ENCODE results near the gene NDUFB8. TPM values are rescaled to one million over a fixed set of nuclear protein-coding genes. Genes with fewer than 3 reads are reported as not detected.

The NDUFB8 gene
- total RNA-seq, 1 donor = 98.9 TPM

DNA sequence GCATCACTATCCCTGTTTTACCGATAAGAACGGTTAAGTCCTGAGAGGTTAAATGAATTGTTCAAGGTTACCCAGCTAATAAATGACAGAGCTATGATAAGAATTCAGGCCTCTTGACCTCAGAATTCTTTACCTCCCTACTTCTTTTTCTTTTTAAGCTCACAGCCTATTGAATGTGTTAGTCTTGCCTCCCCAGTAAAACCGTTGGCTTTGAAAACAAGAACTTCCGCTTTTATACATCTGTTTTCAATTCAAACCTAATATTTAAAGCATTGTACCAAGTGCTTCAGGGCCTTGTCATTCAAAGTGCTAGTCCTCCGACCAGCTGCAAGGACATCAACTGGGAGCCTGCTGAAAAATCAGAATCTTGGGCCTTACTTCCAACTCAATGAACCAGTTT, 25.6 kb downstream of the NDUFB8 start:
- TF ChIP-seq, protein P1, sequence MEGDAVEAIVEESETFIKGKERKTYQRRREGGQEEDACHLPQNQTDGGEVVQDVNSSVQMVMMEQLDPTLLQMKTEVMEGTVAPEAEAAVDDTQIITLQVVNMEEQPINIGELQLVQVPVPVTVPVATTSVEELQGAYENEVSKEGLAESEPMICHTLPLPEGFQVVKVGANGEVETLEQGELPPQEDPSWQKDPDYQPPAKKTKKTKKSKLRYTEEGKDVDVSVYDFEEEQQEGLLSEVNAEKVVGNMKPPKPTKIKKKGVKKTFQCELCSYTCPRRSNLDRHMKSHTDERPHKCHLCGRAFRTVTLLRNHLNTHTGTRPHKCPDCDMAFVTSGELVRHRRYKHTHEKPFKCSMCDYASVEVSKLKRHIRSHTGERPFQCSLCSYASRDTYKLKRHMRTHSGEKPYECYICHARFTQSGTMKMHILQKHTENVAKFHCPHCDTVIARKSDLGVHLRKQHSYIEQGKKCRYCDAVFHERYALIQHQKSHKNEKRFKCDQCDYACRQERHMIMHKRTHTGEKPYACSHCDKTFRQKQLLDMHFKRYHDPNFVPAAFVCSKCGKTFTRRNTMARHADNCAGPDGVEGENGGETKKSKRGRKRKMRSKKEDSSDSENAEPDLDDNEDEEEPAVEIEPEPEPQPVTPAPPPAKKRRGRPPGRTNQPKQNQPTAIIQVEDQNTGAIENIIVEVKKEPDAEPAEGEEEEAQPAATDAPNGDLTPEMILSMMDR (IDR thresholded peaks at IDR 0.05; ENCODE audit: insufficient read depth, low read length) = no peak
- DNase-seq (ENCODE audit: low read depth) = peak; percentile 56
- H3K4me3 ChIP-seq (ENCODE audit: low read depth, low read length) = no peak overlapping the region

DNA sequence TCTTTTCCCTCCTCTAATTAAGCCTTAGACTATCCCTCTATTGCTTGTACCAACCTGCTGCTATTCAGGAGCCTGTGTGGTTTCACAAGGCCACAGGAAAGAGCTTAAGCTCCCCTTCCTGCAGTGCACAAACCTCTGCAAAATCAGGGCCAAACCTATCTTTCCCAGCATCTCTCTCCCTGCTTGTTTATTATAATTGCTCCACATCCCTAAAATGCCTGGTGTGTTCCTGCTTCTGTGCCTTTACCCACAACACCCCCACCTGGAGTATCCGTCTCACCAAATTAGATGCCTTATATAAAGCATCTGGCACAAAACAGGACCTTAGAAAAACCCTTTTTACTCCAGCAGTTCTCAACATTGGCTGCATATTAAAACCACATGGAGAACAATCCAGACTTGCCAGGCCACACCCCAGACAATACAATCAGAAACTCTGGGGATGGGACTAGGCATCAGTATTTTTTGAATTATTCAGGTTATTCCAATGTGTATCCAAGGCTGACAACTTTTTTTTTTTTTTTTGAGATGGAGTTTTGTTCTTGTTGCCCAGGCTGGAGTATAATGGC, 26.7 kb downstream of the NDUFB8 start:
- TF ChIP-seq, protein P1 (IDR thresholded peaks at IDR 0.05; ENCODE audit: insufficient read depth, low read length) = no peak
- no peak overlapping the region for H3K4me3 ChIP-seq (ENCODE audit: low read depth, low read length)
- DNase-seq (ENCODE audit: low read depth) = peak; percentile 49

DNA sequence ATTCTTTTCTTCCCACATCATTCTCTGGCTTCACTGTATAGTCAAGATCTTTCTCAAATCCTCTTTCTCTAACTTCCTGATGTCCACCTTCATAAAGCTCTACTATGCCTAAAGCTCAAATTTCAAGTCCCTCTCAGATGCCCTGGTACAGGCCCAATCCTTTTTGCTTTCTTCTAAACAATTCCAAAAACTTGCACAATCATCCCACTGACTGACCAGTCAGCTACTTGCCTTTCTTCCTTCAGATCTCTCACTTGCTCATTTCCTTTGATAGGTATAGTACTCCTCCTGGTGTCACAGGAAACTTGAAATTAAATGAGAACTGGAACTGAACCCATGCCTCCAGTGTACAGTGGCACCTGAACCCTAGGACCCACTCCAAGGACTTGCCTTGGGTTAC, 28.2 kb downstream of the NDUFB8 start:
- TF ChIP-seq, protein P1 (IDR thresholded peaks at IDR 0.05; ENCODE audit: insufficient read depth, low read length) = no peak
- peak; percentile 41 for DNase-seq (ENCODE audit: low read depth)
- no peak overlapping the region for H3K4me3 ChIP-seq (ENCODE audit: low read depth, low read length)

DNA sequence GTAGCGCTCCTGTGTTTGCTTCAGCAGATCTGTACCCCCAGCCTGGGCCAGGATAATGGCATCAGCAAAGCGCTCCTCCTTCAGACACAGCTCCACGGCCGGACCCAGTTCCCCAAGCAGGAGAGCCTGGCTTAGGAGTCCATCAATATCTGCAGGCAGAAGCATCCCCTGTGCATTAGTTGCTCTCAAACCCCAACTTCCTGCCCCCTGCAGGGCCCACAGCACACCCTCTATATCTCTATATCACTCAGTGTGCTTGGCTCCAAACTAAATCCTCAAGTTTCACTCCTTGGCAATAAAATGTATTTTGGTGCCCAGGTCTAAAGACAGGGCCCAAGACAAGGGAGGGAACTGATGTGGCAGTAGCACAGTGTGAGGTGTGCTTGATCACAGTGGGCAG, 31.6 kb downstream of the NDUFB8 start:
- TF ChIP-seq, protein P1 (IDR thresholded peaks at IDR 0.05; ENCODE audit: insufficient read depth, low read length) = no peak
- no peak for DNase-seq (ENCODE audit: low read depth)
- H3K4me3 ChIP-seq (ENCODE audit: low read depth, low read length) = no peak overlapping the region

DNA sequence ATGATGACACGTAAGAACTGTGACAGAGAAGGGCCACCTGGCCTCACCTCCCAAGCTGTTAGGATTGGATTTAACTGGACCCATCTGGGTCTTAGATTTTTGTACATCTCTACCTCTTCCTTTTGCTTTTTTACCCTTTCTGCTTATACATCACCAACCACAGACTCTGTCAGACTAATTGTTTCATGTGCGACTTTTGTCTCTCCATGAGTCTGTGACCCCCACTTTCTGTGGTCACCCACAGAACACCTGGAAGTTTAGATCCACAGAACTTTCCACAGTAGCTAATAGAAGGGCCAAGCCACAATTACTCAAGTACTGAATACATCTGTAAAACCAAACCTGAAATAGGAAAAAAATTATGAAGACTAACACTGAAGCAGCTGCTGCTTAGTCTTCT, 33.1 kb downstream of the NDUFB8 start:
- no peak overlapping the region for H3K4me3 ChIP-seq (ENCODE audit: low read depth, low read length)
- DNase-seq (ENCODE audit: low read depth) = no peak
- TF ChIP-seq, protein P1 (IDR thresholded peaks at IDR 0.05; ENCODE audit: insufficient read depth, low read length) = no peak

DNA sequence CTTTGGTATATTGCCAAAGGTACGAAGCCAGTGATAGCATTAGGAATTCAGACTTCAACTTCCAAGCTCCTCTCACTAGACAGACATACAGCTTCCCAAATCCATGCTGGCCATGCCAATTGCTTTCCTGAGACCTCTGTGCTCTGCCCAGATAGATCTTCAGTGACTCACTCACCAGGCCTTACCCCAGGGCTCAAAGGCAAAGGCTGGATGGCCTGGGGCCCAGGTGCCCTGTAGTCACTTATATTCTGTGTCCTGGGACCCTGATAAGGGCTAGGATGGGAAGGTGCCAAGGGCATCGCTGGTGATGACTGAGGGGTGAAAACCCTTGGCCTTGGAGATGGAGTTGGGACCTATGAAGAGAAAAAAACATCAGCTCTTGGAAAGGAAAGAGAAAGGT, 39.1 kb downstream of the NDUFB8 start:
- no peak overlapping the region for H3K4me3 ChIP-seq (ENCODE audit: low read depth, low read length)
- DNase-seq (ENCODE audit: low read depth) = no peak
- TF ChIP-seq, protein P1 (IDR thresholded peaks at IDR 0.05; ENCODE audit: insufficient read depth, low read length) = no peak

DNA sequence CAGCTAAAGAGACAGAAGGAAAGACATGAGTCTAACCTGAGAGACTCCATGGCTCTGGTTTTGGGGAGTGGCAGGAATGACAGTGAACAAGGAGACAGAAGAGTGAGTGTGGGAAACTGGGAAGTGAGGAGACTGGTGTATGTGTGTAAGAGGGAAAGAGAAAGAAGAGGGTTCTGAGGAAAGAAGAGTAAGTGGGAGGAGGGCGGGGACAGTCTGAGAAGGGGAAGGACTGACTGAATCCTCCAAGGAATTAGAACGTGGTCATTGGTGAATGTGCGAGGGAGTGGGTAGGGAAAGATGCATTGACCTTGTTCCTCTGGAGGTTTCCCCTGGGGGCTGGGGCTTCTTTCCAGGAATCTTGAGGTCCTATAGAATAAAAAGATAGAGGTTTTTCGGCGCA, 40.3 kb downstream of the NDUFB8 start:
- DNase-seq (ENCODE audit: low read depth) = no peak

More for the DNA sequence above, 40.3 kb downstream of the NDUFB8 start:
- H3K4me3 ChIP-seq (ENCODE audit: low read depth, low read length) = no peak overlapping the region
- TF ChIP-seq, protein P1 (IDR thresholded peaks at IDR 0.05; ENCODE audit: insufficient read depth, low read length) = no peak

All from fibroblast of the aortic adventitia (primary cell).